Tibial nerve (tissue), 4 donors: ENCODE results near the gene ATG7. TPM values are rescaled to one million over a fixed set of nuclear protein-coding genes. Genes with fewer than 3 reads are reported as not detected.

ENCODE experiments used
- DNase-seq, 2 donors: peaks; one replicate each; pipeline ENCODE4 v3.0.0-alpha.2; 2019; ENCODE audit warnings: low spot score in 2 of 2
- H3K27ac ChIP-seq, 4 donors: fragments of 200-600 bp; sonication (generic) in 3 of 4; one replicate each; pipeline ENCODE4 v1.5.1; 2017 to 2019; ENCODE audit warnings: mild to moderate bottlenecking in 1 of 4
- H3K27me3 ChIP-seq, 2 donors: fragments of 200-600 bp; sonication (generic) in 1 of 2; one replicate each; pipeline versions ENCODE4 v1.5.1 to v1.6.0; 2017 to 2019
- H3K36me3 ChIP-seq, 3 donors: fragments of 200-600 bp; sonication (generic); one replicate each; pipeline ENCODE4 v1.5.1; 2018 to 2019
- H3K4me1 ChIP-seq, 4 donors: fragments of 200-600 bp; sonication (generic) in 3 of 4; one replicate each; pipeline ENCODE4 v1.5.1; 2017 to 2019
- H3K4me3 ChIP-seq, 4 donors: fragments of 200-600 bp; sonication (generic) in 3 of 4; one replicate each; pipeline ENCODE4 v1.5.1; 2017 to 2019; ENCODE audit warnings: mild to moderate bottlenecking in 1 of 4, moderate library complexity in 1 of 4
- H3K9me3 ChIP-seq, 4 donors: fragments of 200-600 bp; sonication (generic) in 3 of 4; one replicate each; pipeline ENCODE4 v1.5.1; 2017 to 2019
- CTCF ChIP-seq, 5 experiments: fragments of 200-600 bp in 3 of 5; fragments of 450-650 bp in 2 of 5; sonication (generic) in 3 of 5; IDR thresholded peaks; one replicate each; pipeline ENCODE4 v1.5.1; 2016 to 2019; ENCODE audit warnings: antibody characterized with exemption in 5 of 5, mild to moderate bottlenecking in 3 of 5, moderate library complexity in 2 of 5
- EP300 ChIP-seq, 2 donors: sonication (generic); formaldehyde crosslinking; IDR thresholded peaks; one replicate each; pipeline ENCODE4 v1.6.1; 2017; ENCODE audit warnings: antibody characterized with exemption in 2 of 2, mild to moderate bottlenecking in 1 of 2
- POLR2A ChIP-seq, 2 donors: fragments of 450-650 bp; IDR thresholded peaks; one replicate each; pipeline ENCODE4 v1.6.1; 2017; ENCODE audit warnings: antibody characterized with exemption in 2 of 2, mild to moderate bottlenecking in 2 of 2, moderate library complexity in 2 of 2
- WGBS, 2 donors: methylation state at CpG; one replicate each; pipeline ENCODE4 v1.1.5; 2018; 5-methylcytosine and 5-hydroxymethylcytosine counted together
- total RNA-seq, 4 donors: library from RNA; depleted of rRNA; stranded (reverse); fragments of >200 nt; gene quantifications; one replicate each; pipeline ENCODE4 v1.1.0, GENCODE V29; 2016

Gene ATG7
- total RNA-seq, 4 donors from 2014 or later = 71.0 to 94.0 (median 76.2) TPM

- peaks cover 3 to 96% (median 60%) of the 10 kb centered on the region in 4 donors for H3K4me1 ChIP-seq
- no peak overlapping the region for H3K4me3 ChIP-seq
- DNase-seq = no peak
- H3K27me3 ChIP-seq = no peaks in the 10 kb centered on the region
- H3K36me3 ChIP-seq = peaks cover 0 to 69% (median 4%) of the 10 kb centered on the region in 3 donors
- TF ChIP-seq CTCF (IDR thresholded peaks at IDR 0.05) (no peak), POLR2A (IDR thresholded peaks at IDR 0.05) (no peak), EP300 (IDR thresholded peaks at IDR 0.05) (no peak)
- H3K27ac ChIP-seq = peak overlapping the region in 3 of 4 donors; percentile 60 to 97 (median 83)
- H3K9me3 ChIP-seq = no peaks in the 10 kb centered on the region
- 83 to 89% methylated on average over 13 to 15 of the region's 17 CpGs for WGBS, 2 donors
Observed at GRCh38 chr3:11562277-11562881, 290.2 kb downstream of the ATG7 start.

- H3K4me1 ChIP-seq = peaks cover 3 to 96% (median 59%) of the 10 kb centered on the region in 4 donors
- H3K4me3 ChIP-seq = no peak overlapping the region
- 92 to 95% methylated on average over 14 to 15 of the region's 16 CpGs for WGBS, 2 donors
- no peak for TF ChIP-seq EP300 (IDR thresholded peaks at IDR 0.05)
- TF ChIP-seq POLR2A (IDR thresholded peaks at IDR 0.05) = no peak
- no peak for TF ChIP-seq CTCF (IDR thresholded peaks at IDR 0.05)
- H3K27me3 ChIP-seq = no peaks in the 10 kb centered on the region
- no peaks in the 10 kb centered on the region for H3K9me3 ChIP-seq
- no peak for DNase-seq
- H3K27ac ChIP-seq = peak overlapping the region in 2 of 4 donors; percentile 83 to 97
- peaks cover 0 to 60% (median 4%) of the 10 kb centered on the region in 3 donors for H3K36me3 ChIP-seq
Observed at GRCh38 chr3:11563159-11563864, 291.1 kb downstream of the ATG7 start.

- Histone ChIP-seq H3K27me3 (no peaks in the 10 kb centered on the region), H3K27ac (peak overlapping the region in 2 of 4 donors; percentile 52 to 97), H3K4me1 (peaks cover 3 to 96% (median 57%) of the 10 kb centered on the region in 4 donors), H3K4me3 (no peak overlapping the region), H3K36me3 (peaks cover 0 to 55% (median 4%) of the 10 kb centered on the region in 3 donors), H3K9me3 (no peaks in the 10 kb centered on the region)
- DNase-seq = no peak
- TF ChIP-seq CTCF (IDR thresholded peaks at IDR 0.05) (no peak), POLR2A (IDR thresholded peaks at IDR 0.05) (no peak), EP300 (IDR thresholded peaks at IDR 0.05) (no peak)
- WGBS, 2 donors = 62 to 85% methylated on average over 7 of the region's 7 CpGs
Observed at GRCh38 chr3:11563865-11564185, 291.6 kb downstream of the ATG7 start.

- Histone ChIP-seq H3K36me3 (peaks cover 0 to 49% (median 4%) of the 10 kb centered on the region in 3 donors), H3K27me3 (no peaks in the 10 kb centered on the region), H3K4me3 (no peak overlapping the region), H3K27ac (peak overlapping the region in 2 of 4 donors; percentile 52 to 97), H3K9me3 (no peaks in the 10 kb centered on the region), H3K4me1 (peaks cover 3 to 96% (median 60%) of the 10 kb centered on the region in 4 donors)
- no peak for DNase-seq
- TF ChIP-seq EP300 (IDR thresholded peaks at IDR 0.05) (no peak), POLR2A (IDR thresholded peaks at IDR 0.05) (no peak), CTCF (IDR thresholded peaks at IDR 0.05) (no peak)
- WGBS, 2 donors = 71 to 80% methylated on average over 19 of the region's 19 CpGs
Observed at GRCh38 chr3:11564577-11565001, 292.4 kb downstream of the ATG7 start.

GRCh38 chr3:11565072-11565471 is 292.9 kb downstream of the ATG7 start:
- no peaks in the 10 kb centered on the region for H3K9me3 ChIP-seq
- DNase-seq = no peak
- peaks cover 3 to 96% (median 58%) of the 10 kb centered on the region in 4 donors for H3K4me1 ChIP-seq
- H3K4me3 ChIP-seq = no peak overlapping the region
- TF ChIP-seq EP300 (IDR thresholded peaks at IDR 0.05) (no peak), CTCF (IDR thresholded peaks at IDR 0.05) (no peak), POLR2A (IDR thresholded peaks at IDR 0.05) (no peak)
- peaks cover 0 to 49% (median 4%) of the 10 kb centered on the region in 3 donors for H3K36me3 ChIP-seq
- peak overlapping the region in 2 of 4 donors; percentile 52 to 97 for H3K27ac ChIP-seq
- 85 to 86% methylated on average over 16 of the region's 16 CpGs for WGBS, 2 donors
- no peaks in the 10 kb centered on the region for H3K27me3 ChIP-seq
